Vagina (tissue), 2 donors: ENCODE measurements around the gene ARFGAP2. TPM values are rescaled to one million over a fixed set of nuclear protein-coding genes. Genes with fewer than 3 reads are reported as not detected.

Experiments used
- DNase-seq, 2 donors: peaks; one replicate each; pipeline ENCODE4 v3.0.0-alpha.2; 2017; ENCODE audit errors: extremely low spot score in 2 of 2
- H3K27ac ChIP-seq: fragments of 200-600 bp; sonication (generic); one replicate; pipeline ENCODE4 v1.5.1; 2019
- H3K27me3 ChIP-seq: fragments of 200-600 bp; sonication (generic); one replicate; pipeline ENCODE4 v1.5.1; 2019
- H3K36me3 ChIP-seq, 2 donors: fragments of 200-600 bp; sonication (generic); one replicate each; pipeline ENCODE4 v1.5.1; 2017 to 2019
- H3K4me1 ChIP-seq: fragments of 200-600 bp; sonication (generic); one replicate; pipeline ENCODE4 v1.5.1; 2019
- H3K4me3 ChIP-seq, 2 donors: fragments of 200-600 bp; sonication (generic); 1 replicate in 1 of 2; 2 replicates in 1 of 2; pipeline ENCODE4 v1.5.1; 2016 to 2019
- H3K9me3 ChIP-seq: fragments of 200-600 bp; sonication (generic); one replicate; pipeline ENCODE4 v1.5.1; 2019
- POLR2A ChIP-seq, 2 donors: fragments of 450-650 bp; IDR thresholded peaks; one replicate each; pipeline ENCODE4 v1.6.1; 2017; ENCODE audit warnings: antibody characterized with exemption in 2 of 2, mild to moderate bottlenecking in 2 of 2, moderate library complexity in 2 of 2
- POLR2AphosphoS5 ChIP-seq, 2 donors: sonication (generic); formaldehyde crosslinking; IDR thresholded peaks; one replicate each; pipeline ENCODE4 v1.9.0; 2017; ENCODE audit warnings: antibody characterized with exemption in 2 of 2, mild to moderate bottlenecking in 2 of 2, low read depth in 1 of 2; ENCODE audit not compliant: insufficient read depth in 1 of 2
- intact Hi-C: fragments of 100-400 bp; cut with DNase I; formaldehyde crosslinking; loops from one replicate; pipeline ENCODE4 v1.15.1; 2023
- total RNA-seq: library from RNA; depleted of rRNA; stranded (reverse); fragments of >200 nt; gene quantifications from one replicate; pipeline ENCODE4 v1.2.3, GENCODE V29; 2016
- TF ChIP-seq, protein P1 (sequence below), 3 experiments: fragments of 450-650 bp in 2 of 3; fragments of 200-600 bp in 1 of 3; sonication (generic) in 1 of 3; IDR thresholded peaks; one replicate each; pipeline ENCODE4 v1.5.1; 2017 to 2019; ENCODE audit warnings: antibody characterized with exemption in 3 of 3, mild to moderate bottlenecking in 2 of 3, moderate library complexity in 2 of 3

ARFGAP2 gene
- total RNA-seq, 1 donor from 2014 or later: 79.3 TPM

DNA sequence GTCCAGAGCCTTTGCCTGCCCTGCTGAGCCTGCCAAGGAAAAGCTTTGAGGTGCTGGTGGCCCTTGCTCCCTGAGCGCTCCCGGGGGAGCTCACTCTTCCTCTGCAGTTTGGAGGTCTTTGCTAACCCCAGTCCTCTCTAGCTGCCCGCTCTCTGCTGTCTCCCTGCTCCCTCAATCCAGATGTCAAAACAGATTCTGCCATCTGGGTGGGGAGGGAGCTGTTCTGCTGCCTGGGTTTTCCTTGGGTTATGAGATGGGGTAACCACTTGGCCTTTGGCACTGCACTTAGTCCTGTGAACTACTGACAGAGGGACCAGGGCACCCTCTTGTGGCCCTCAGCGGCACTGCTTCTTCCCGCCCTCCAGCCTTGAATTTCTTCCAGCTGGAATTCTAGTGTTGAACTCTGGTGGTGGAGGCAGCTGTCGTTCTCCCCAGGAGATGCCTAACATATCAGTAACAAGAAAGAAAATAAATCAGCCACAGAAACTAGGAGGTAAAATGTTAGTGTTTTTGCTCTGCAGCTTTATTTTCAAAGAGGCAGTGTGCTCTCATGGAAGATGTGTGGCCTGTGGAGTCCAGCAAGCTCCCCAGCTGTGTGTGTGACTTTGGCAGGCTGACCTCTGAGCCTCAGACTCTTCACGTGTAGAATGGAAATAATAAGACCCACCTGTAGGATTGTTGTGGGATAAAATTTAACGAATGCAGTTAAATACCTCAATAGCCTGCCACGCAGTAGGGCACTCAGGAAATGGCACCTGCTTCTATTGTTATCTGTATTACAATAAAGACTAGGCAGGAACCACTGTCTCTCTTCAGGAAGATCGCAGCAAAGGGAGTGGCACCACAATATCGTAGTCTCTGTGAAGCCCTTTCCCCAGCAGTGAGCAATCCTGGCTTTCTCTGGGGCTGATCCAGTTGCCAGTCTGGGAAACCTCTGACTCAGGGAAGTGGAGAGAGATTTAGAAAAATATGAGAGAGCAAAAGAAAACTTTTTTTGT lies 23.4 kb downstream of the ARFGAP2 start:
- Histone ChIP-seq H3K4me3 (no peak overlapping the region), H3K27me3 (no peaks in the 10 kb centered on the region), H3K27ac (peak overlapping the region; percentile 3), H3K36me3 (no peaks in the 10 kb centered on the region), H3K9me3 (no peaks in the 10 kb centered on the region), H3K4me1 (peaks cover 41% of the 10 kb centered on the region)
- TF ChIP-seq POLR2A (IDR thresholded peaks at IDR 0.05): no peak
- TF ChIP-seq, protein P1, sequence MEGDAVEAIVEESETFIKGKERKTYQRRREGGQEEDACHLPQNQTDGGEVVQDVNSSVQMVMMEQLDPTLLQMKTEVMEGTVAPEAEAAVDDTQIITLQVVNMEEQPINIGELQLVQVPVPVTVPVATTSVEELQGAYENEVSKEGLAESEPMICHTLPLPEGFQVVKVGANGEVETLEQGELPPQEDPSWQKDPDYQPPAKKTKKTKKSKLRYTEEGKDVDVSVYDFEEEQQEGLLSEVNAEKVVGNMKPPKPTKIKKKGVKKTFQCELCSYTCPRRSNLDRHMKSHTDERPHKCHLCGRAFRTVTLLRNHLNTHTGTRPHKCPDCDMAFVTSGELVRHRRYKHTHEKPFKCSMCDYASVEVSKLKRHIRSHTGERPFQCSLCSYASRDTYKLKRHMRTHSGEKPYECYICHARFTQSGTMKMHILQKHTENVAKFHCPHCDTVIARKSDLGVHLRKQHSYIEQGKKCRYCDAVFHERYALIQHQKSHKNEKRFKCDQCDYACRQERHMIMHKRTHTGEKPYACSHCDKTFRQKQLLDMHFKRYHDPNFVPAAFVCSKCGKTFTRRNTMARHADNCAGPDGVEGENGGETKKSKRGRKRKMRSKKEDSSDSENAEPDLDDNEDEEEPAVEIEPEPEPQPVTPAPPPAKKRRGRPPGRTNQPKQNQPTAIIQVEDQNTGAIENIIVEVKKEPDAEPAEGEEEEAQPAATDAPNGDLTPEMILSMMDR (IDR thresholded peaks at IDR 0.05): peak; percentile 78 to 93 (median 88)
- TF ChIP-seq POLR2AphosphoS5 (IDR thresholded peaks at IDR 0.05; ENCODE audit: insufficient read depth in 1 of 2, low read depth in 1 of 2): peak; percentile 21 to 44
- intact Hi-C loops: loop anchor here (2.0 kb wide), 1 partner anchor 264 kb away; no protein-coding TSS in a partner anchor
- DNase-seq: no peak

DNA sequence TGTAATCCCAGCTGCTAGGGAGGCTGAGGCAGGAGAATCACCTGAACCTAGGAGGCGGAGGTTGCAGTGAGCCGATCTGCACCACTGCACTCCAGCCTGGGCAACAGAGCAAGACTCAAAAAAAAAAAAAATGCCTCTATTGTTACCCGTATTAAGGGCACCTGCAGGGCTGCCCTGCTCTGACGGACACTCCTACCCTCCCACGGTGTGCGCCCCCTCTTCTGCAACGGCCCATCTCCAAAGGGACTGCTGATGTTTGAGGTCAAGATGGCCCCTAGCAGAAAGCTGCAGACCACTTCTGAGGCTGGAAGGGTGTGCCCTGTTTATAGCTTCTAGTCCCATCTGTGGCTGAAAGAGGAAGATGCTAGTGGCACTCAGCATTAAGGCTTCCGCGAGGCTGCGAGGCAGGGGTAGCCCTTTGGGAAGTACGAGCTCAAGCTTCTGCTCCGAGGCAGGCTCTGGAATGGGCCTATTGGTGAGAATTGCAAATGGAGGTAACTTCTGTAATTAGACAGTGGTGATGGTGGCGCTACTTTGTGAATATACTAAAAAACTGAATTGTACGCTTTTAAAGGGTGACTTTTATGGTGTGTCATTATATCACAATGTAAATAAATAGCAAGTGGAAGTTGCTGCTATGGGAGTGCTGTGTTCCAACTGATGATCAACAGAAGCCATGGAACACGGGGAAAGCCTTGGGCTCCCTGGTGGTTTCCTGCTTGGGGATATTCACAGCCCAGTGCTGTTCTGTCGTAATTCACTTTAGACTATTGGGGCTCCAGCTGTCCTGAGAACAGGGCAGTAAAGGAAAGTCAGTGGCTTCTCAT lies 24.3 kb downstream of the ARFGAP2 start:
- H3K27ac ChIP-seq: peak overlapping the region; percentile 3
- no peaks in the 10 kb centered on the region for H3K36me3 ChIP-seq
- TF ChIP-seq POLR2A (IDR thresholded peaks at IDR 0.05): no peak
- TF ChIP-seq POLR2AphosphoS5 (IDR thresholded peaks at IDR 0.05; ENCODE audit: insufficient read depth in 1 of 2, low read depth in 1 of 2): no peak
- TF ChIP-seq, protein P1 (IDR thresholded peaks at IDR 0.05): no peak
- no peaks in the 10 kb centered on the region for H3K27me3 ChIP-seq
- no peak overlapping the region for H3K4me3 ChIP-seq
- H3K9me3 ChIP-seq: no peaks in the 10 kb centered on the region
- H3K4me1 ChIP-seq: peaks cover 41% of the 10 kb centered on the region
- intact Hi-C loops: loop anchor here (2.0 kb wide), 1 partner anchor 264 kb away; no protein-coding TSS in a partner anchor
- DNase-seq: no peak

GRCh38 chr11:47149782-47150181 lies 26.9 kb downstream of the ARFGAP2 start:
- intact Hi-C loops: loop anchor here (2.0 kb wide), 1 partner anchor 267 kb away; no protein-coding TSS in a partner anchor
- H3K27ac ChIP-seq: no peak overlapping the region
- no peaks in the 10 kb centered on the region for H3K9me3 ChIP-seq

GRCh38 chr11:47148903-47149531 lies 27.7 kb downstream of the ARFGAP2 start:
- peaks cover 35% of the 10 kb centered on the region for H3K4me1 ChIP-seq
- H3K27ac ChIP-seq: peak overlapping the region; percentile 11
- H3K9me3 ChIP-seq: no peaks in the 10 kb centered on the region
- TF ChIP-seq, protein P1 (IDR thresholded peaks at IDR 0.05): no peak
- no peak for TF ChIP-seq POLR2A (IDR thresholded peaks at IDR 0.05)
- peak in 1 of 2 donors; percentile 55 for TF ChIP-seq POLR2AphosphoS5 (IDR thresholded peaks at IDR 0.05; ENCODE audit: insufficient read depth in 1 of 2, low read depth in 1 of 2)
- no peak for DNase-seq
- no peaks in the 10 kb centered on the region for H3K36me3 ChIP-seq
- intact Hi-C loops: no loop called here
- no peaks in the 10 kb centered on the region for H3K27me3 ChIP-seq
- H3K4me3 ChIP-seq: no peak overlapping the region

More at GRCh38 chr11:47149782-47150181, 26.9 kb downstream of the ARFGAP2 start:
- Histone ChIP-seq H3K4me3 (no peak overlapping the region), H3K4me1 (peaks cover 35% of the 10 kb centered on the region), H3K27me3 (no peaks in the 10 kb centered on the region), H3K36me3 (no peaks in the 10 kb centered on the region)
- DNase-seq: no peak
- TF ChIP-seq POLR2AphosphoS5 (IDR thresholded peaks at IDR 0.05; ENCODE audit: insufficient read depth in 1 of 2, low read depth in 1 of 2) (no peak), POLR2A (IDR thresholded peaks at IDR 0.05) (no peak)
- TF ChIP-seq, protein P1 (IDR thresholded peaks at IDR 0.05): no peak
